Mucosa of stomach (tissue), 1 donor: ENCODE data around the gene CHIT1.
"Not testable (repeated sequence)": the region's sequence is repeated elsewhere in the genome, so short reads cannot be mapped to it uniquely, and the experiment has no call there.

Experiments
- H3K27me3 ChIP-seq: one replicate; pipeline ENCODE4 v1.7.0; 2013; ENCODE audit warnings: mild to moderate bottlenecking, low read length; ENCODE audit not compliant: control insufficient read depth, insufficient read depth
- H3K36me3 ChIP-seq: one replicate; pipeline ENCODE4 v1.7.0; 2013; ENCODE audit warnings: low read length; ENCODE audit not compliant: control insufficient read depth, insufficient read depth
- H3K4me1 ChIP-seq: one replicate; pipeline ENCODE4 v1.7.0; 2013; ENCODE audit warnings: mild to moderate bottlenecking, low read length; ENCODE audit not compliant: control insufficient read depth, insufficient read depth
- H3K4me3 ChIP-seq: one replicate; pipeline ENCODE4 v1.7.0; 2013; ENCODE audit warnings: low read length
- H3K9ac ChIP-seq: one replicate; pipeline ENCODE4 v1.7.0; 2013; ENCODE audit warnings: mild to moderate bottlenecking, low read length, moderate library complexity
- H3K9me3 ChIP-seq: one replicate; pipeline ENCODE4 v1.7.0; 2013; ENCODE audit warnings: mild to moderate bottlenecking, low read length, moderate library complexity; ENCODE audit not compliant: control insufficient read depth
- donor health status: Pancreatic carcinoma.

Gene CHIT1

GRCh38 chr1:203254782-203255181 lies 25.3 kb upstream of the CHIT1 start:
- not testable (repeated sequence) for H3K4me1 ChIP-seq, H3K9me3 ChIP-seq, H3K4me3 ChIP-seq, H3K36me3 ChIP-seq, H3K9ac ChIP-seq, H3K27me3 ChIP-seq

- no peaks in the 10 kb centered on the region for H3K36me3 ChIP-seq
- H3K4me3 ChIP-seq = no peak overlapping the region
- H3K4me1 ChIP-seq = no peaks in the 10 kb centered on the region
- H3K9me3 ChIP-seq = no peaks in the 10 kb centered on the region
- H3K9ac ChIP-seq = no peak overlapping the region
- H3K27me3 ChIP-seq = no peaks in the 10 kb centered on the region
Measured at GRCh38 chr1:203252678-203253077, 23.2 kb upstream of the CHIT1 start.

GRCh38 chr1:203251466-203251865 lies 22.0 kb upstream of the CHIT1 start:
- H3K4me3 ChIP-seq = no peak overlapping the region

GRCh38 chr1:203250911-203251310 lies 21.4 kb upstream of the CHIT1 start:
- H3K4me3 ChIP-seq = no peak overlapping the region

More at GRCh38 chr1:203251466-203251865, 22.0 kb upstream of the CHIT1 start:
- H3K4me1 ChIP-seq = no peaks in the 10 kb centered on the region
- no peak overlapping the region for H3K9ac ChIP-seq
- H3K36me3 ChIP-seq = no peaks in the 10 kb centered on the region
- H3K27me3 ChIP-seq = no peaks in the 10 kb centered on the region
- H3K9me3 ChIP-seq = no peaks in the 10 kb centered on the region

GRCh38 chr1:203244776-203245175 lies 15.3 kb upstream of the CHIT1 start:
- H3K27me3 ChIP-seq = no peaks in the 10 kb centered on the region
- H3K36me3 ChIP-seq = no peaks in the 10 kb centered on the region
- no peaks in the 10 kb centered on the region for H3K9me3 ChIP-seq
- H3K4me3 ChIP-seq = no peak overlapping the region
- no peak overlapping the region for H3K9ac ChIP-seq
- H3K4me1 ChIP-seq = no peaks in the 10 kb centered on the region

More at GRCh38 chr1:203250911-203251310, 21.4 kb upstream of the CHIT1 start:
- Histone ChIP-seq H3K4me1 (no peaks in the 10 kb centered on the region), H3K36me3 (no peaks in the 10 kb centered on the region), H3K9me3 (no peaks in the 10 kb centered on the region), H3K9ac (no peak overlapping the region), H3K27me3 (no peaks in the 10 kb centered on the region)

- not testable (repeated sequence) for H3K9ac ChIP-seq, H3K4me1 ChIP-seq, H3K27me3 ChIP-seq, H3K9me3 ChIP-seq, H3K4me3 ChIP-seq, H3K36me3 ChIP-seq
Measured at GRCh38 chr1:203241708-203242107, 12.2 kb upstream of the CHIT1 start.

GRCh38 chr1:203239526-203240305 lies 10.2 kb upstream of the CHIT1 start:
- Histone ChIP-seq H3K36me3 (no peaks in the 10 kb centered on the region), H3K27me3 (no peaks in the 10 kb centered on the region), H3K9me3 (no peaks in the 10 kb centered on the region), H3K4me1 (no peaks in the 10 kb centered on the region), H3K4me3 (no peak overlapping the region), H3K9ac (no peak overlapping the region)

- Histone ChIP-seq H3K4me1 (no peaks in the 10 kb centered on the region), H3K9ac (no peak overlapping the region), H3K27me3 (no peaks in the 10 kb centered on the region), H3K4me3 (no peak overlapping the region), H3K9me3 (no peaks in the 10 kb centered on the region), H3K36me3 (no peaks in the 10 kb centered on the region)
Measured at GRCh38 chr1:203239081-203239480, 9.6 kb upstream of the CHIT1 start.

GRCh38 chr1:203238535-203238934 lies 9.1 kb upstream of the CHIT1 start:
- H3K9ac ChIP-seq = no peak overlapping the region
- H3K9me3 ChIP-seq = no peaks in the 10 kb centered on the region
- no peak overlapping the region for H3K4me3 ChIP-seq
- no peaks in the 10 kb centered on the region for H3K36me3 ChIP-seq
- no peaks in the 10 kb centered on the region for H3K27me3 ChIP-seq
- H3K4me1 ChIP-seq = no peaks in the 10 kb centered on the region

- not testable (repeated sequence) for H3K27me3 ChIP-seq, H3K4me3 ChIP-seq, H3K4me1 ChIP-seq, H3K9me3 ChIP-seq, H3K9ac ChIP-seq, H3K36me3 ChIP-seq
Measured at GRCh38 chr1:203234901-203235300, 5.4 kb upstream of the CHIT1 start.

GRCh38 chr1:203228670-203229069 lies 803 bp downstream of the CHIT1 start:
- Histone ChIP-seq H3K36me3 (no peaks in the 10 kb centered on the region), H3K4me3 (no peak overlapping the region), H3K27me3 (peaks cover 8% of the 10 kb centered on the region), H3K9ac (no peak overlapping the region), H3K9me3 (no peaks in the 10 kb centered on the region), H3K4me1 (no peaks in the 10 kb centered on the region)

GRCh38 chr1:203227371-203228083 lies 1.9 kb downstream of the CHIT1 start:
- H3K4me1 ChIP-seq = no peaks in the 10 kb centered on the region
- H3K9ac ChIP-seq = no peak overlapping the region
- no peak overlapping the region for H3K4me3 ChIP-seq
- peaks cover 14% of the 10 kb centered on the region for H3K27me3 ChIP-seq
- H3K9me3 ChIP-seq = no peaks in the 10 kb centered on the region
- H3K36me3 ChIP-seq = no peaks in the 10 kb centered on the region
